Subcutaneous adipose tissue (tissue), 4 donors: ENCODE measurements around the gene FBLN2. TPM values are rescaled to one million over a fixed set of nuclear protein-coding genes. Genes with fewer than 3 reads are reported as not detected.

ENCODE experiments used
- total RNA-seq, 4 donors: library from RNA; depleted of rRNA; stranded (reverse); fragments of >200 nt; gene quantifications; one replicate each; pipeline ENCODE4 v1.1.0, GENCODE V29; 2016
- TF ChIP-seq, protein P1 (sequence below): fragments of 450-650 bp; IDR thresholded peaks from one replicate; pipeline ENCODE4 v1.5.1; 2016; ENCODE audit warnings: low read depth, mild to moderate bottlenecking, control low read depth, antibody characterized with exemption, moderate library complexity

The FBLN2 gene
- total RNA-seq, 4 donors from 2014 or later: 215 to 456 (median 410) TPM

DNA sequence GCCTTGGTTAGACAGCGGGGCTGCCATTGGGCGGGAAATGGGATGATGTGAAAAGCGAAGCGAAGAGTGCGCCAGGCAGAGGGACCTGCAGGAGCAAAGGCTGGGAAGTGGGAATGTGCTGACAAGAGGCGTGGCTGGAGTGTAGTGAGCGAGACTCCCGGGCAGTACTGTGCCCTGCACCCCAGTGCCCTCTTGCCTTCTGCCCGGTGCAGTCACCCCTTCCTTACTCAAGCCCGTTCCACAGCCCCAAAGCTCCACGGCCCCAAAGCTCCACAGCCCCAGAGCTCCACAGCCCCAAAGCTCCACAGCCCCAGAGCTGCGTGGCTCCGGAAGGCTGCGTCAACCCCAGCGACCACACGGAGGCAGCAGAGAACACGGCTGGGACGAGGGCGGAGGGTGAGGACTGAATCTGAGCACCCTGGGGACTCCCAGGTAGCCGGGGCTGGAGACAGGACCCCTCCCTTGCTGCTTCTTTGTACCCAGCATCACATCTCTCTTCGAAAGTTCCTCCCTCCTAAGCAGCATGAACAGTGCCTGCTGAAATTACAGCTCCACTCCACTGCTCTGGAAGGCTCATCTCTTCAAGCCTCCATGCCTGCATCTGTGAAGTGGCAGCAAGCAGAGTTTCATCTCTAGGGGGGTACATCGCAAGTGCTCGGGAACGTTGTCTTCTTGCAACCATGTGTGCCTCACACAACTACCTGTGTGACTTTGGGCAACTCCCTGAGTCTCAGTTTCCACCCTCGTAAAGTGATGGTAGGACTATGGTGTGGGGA, 108.9 kb downstream of the FBLN2 start:
- TF ChIP-seq, protein P1, sequence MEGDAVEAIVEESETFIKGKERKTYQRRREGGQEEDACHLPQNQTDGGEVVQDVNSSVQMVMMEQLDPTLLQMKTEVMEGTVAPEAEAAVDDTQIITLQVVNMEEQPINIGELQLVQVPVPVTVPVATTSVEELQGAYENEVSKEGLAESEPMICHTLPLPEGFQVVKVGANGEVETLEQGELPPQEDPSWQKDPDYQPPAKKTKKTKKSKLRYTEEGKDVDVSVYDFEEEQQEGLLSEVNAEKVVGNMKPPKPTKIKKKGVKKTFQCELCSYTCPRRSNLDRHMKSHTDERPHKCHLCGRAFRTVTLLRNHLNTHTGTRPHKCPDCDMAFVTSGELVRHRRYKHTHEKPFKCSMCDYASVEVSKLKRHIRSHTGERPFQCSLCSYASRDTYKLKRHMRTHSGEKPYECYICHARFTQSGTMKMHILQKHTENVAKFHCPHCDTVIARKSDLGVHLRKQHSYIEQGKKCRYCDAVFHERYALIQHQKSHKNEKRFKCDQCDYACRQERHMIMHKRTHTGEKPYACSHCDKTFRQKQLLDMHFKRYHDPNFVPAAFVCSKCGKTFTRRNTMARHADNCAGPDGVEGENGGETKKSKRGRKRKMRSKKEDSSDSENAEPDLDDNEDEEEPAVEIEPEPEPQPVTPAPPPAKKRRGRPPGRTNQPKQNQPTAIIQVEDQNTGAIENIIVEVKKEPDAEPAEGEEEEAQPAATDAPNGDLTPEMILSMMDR: no peak

DNA sequence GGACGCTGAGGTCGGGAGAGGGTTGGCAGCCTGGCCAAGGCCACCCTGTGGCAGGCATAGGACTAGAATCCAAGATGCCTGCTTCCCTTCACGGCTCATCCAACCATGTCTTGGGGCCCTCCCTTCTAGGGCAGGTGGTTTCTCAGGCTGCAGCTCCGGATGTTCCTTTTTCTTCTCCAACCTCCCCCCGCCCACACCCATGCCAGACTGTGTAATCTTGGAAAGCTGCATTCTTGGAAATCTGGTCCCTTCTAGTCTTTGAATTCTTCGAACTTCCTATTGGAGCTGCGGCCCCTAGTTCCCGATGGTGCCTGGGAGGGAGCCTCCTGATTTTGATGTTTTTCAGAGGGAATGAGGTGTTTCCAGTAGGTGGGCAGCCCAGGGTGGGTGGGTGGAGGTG, 109.8 kb downstream of the FBLN2 start:
- TF ChIP-seq, protein P1: no peak

DNA sequence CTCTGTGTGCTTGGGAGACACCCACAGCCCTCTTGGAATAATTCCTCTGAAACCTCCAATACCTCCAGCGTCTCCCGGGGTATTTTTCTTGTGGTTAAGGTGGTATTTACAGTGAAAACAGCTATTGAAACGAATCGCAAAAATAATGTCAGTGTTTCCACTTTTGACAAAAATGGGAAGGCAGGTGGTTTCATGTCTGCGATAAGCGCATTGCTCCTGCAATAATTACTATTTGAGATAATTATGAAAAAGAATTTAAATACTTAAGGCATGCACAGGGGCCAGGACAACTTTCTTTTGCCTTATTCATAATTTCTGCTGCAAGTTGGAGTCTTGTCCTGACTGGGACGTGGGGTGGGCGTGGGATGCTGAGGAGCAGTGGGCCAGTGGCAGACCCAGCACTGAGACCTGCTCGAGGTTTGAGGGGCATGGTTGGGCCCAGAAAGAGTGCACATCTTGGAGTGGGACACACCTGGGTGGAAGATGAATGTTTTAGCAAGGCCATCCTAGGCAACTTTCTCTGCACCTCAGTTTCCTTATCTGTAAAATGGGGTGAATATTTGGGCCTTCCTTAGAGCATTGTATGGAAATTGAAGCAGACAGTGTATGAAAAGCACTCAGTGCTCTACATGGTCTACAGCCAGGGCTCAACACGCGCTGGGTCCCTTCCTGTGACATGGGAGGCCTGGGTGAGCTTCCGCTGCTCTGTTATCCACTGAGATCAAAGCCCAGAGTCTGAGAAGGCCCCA, 110.5 kb downstream of the FBLN2 start:
- TF ChIP-seq, protein P1: no peak

DNA sequence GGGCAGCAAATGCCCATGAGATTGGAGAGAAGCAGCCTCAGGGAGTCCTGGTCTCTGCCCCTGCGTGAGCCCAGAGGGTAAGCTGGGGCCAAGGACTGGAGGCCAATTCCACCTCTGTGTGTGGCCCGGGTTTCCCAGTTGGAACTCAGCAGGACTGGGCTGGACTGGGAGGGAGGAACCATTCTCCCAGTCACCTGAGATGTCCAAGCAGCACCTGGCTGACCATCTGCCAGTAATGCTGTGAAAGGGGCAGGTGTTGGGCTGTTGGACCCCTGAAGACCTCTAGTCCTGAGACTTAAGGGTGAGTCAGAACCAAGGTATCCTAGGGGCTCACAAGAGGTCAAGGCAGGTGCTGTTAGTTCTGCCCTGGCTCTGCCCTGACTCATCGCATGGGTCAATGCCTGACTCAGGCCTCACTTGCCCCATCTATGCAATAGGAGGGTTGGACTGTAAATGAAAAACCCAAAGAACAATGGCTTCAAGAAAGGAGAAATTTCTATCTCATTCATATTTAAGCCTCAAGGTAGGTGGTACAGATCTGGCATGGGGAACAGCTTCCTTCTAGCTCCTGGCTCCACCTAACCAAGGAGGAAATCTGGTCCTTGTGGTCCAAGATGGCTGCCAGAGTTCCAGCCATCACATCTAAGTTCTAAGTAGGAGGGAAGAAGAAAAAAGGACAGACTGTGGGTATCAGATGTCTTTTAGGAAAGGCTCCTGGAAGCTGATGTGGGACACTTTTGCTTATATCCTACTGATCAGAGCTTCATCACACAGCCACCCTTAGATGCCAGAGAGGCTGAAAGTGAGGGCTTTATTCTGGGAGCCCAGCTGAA, 111.3 kb downstream of the FBLN2 start:
- TF ChIP-seq, protein P1: no peak

DNA sequence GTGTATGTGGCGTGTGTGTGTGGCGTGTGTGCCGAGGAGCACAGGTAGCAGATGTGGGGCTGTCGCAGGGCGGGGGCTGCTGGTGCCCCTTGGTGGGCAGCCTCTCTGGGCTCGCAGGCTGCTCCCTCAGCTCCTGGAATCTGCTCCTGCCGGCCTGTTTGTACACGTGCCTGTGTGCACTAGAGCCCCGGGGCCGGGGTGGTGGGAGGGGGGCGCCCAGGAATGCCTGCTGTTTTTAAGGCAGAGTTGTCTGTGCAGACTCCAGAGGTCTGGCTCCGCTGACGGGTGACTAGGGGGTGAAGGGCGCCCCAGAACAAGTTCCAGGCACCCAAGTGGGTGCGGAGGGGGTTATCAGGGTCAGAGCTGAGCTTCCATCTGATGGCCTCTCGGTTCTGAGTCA, 112.2 kb downstream of the FBLN2 start:
- TF ChIP-seq, protein P1: no peak

DNA sequence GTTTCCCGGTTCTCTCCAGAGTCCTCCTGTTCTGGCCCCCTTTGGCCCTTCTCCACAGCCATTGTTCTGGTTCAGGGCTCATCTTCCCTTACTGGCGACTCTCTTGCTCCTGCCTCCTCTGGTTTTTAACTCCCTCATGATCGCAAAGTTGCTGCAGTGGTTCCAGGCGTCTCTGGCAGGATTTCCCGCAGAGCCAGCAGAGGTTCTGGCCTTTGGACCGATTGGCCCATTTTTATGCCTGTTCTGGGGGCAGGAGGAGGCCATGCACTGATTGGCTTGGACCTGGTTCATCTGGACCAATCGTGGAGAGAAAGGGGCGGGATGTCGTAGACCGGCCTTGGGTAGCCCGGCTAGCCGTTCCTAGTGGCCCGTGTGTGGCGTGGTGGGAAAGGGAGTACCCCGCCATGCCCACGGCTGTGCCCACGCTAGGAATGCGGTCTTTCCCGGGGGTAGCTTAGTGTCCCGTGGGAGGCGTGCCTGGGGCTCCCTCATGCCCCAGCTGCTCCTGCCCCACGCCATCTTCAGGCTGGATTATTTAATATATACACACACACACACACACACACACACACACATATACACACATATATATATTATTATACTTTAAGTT, 113.4 kb downstream of the FBLN2 start:
- TF ChIP-seq, protein P1: no peak
